GM21723 (cell line): ENCODE results near the gene UBE2H.

Experiments used
- ATAC-seq: cut with Tn5 transposase; IDR thresholded peaks from one replicate; pipeline ENCODE4 v1.9.1; 2021; ENCODE audit warnings: mild to moderate bottlenecking, moderate library complexity; ENCODE audit not compliant: unreplicated experiment

UBE2H gene

DNA sequence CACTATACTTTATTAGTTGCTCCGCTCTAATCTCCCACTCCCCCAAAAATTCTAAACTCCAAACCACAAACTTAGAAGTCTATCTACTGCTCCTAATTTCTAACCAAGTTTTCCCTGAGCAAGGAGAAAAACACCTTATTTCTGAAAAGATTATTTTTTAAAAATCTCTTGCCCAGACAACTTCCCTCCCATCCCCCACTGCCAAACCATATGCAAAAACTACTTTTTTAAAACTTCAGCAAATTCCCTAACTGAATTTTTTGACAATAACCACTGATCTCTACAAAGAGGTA, 1.9 kb downstream of the UBE2H start:
- no peak for ATAC-seq

DNA sequence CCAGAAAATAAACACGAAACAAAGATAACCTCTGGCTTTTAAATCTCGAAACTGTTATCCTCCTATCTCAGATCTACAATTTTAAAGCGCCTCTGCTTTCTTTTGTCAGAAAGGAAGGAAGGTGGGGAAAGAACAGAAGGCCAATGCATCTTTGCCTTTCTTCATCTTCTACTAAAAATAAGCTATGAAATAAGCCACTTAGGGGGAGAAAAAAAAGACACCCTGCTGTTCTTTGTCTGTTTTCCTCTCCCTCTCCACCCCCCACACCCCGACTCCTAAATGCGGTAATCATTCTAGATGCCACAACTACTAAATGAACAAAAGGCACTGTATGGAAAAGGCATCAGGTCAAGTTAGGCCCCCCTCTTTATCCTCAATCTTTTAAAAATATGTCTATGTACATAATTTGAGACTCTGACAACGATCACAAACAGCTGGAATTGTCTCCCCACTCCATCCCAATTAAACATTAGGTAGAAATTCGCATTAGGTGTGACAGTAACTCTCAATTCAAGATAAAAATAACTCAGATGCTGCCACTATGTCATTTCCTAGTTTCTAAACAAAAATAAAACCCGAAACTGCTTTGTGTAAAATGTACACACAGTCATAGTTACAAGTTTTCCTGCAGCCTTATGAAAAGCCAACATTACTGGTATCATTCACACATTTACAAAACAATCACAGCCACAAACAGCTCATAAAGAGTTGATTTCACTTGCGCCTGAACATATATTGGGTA, 2.4 kb downstream of the UBE2H start:
- ATAC-seq = peak; percentile 31

DNA sequence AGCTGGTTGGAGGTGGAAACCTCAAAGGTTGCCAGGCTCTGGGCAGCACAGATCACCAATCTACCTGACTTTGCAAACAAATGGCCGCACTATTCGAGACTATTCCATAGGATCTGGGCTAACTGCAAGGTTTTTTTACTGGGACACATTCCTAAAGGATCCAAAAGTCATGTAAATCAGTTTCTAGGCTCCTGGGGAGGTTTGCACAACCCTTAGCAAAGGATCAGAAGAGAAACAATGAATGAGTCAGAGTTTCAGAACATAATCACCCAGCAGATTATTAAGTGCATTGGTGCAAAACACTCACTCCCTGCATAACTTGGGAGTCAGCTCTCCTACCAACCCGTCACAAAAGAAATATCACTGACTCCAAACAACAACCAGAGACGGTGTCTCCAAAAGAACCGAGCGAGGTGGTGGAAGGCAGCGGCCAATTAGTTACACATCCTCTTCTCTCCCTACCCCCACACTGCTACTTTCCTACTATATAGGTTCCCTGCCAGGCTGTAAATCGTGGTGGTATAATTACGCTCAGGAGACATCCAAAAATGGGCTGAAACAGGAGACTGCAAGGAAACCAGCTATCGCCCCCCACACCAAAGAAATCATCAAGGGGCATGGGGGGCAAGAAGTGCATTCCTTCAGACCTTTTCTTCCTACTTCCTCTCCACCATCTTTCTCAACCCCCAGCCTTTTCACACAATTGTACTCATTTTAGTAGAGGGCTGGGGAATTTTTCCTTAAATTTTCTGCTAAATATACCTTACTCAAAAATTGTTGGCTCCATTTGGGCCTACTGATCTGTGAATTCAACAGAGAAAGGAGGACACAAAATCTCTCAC, 3.2 kb downstream of the UBE2H start:
- ATAC-seq = peak; percentile 29

DNA sequence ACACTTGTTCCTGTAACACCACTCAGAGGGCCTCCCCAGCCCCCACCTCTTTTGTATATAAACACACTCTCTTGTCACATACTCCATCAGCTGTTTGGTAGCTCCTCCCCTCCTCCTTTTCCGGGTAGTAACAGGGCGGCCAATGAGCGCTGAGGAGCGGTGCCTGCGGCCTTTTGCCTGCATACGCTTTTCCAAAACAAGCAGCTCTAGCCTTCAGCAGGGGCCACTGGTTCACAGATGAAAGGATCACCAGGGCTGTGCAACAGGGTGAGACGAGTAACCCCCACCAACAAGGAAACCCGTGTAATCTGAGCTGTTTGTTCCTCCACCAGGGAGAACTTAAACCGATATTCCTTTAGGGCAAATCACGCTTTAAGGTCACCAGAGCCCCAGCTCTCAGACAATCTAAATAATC, 3.9 kb downstream of the UBE2H start:
- peak; percentile 62 for ATAC-seq

GRCh38 chr7:129948338-129948737, 4.4 kb downstream of the UBE2H start:
- no peak for ATAC-seq

GRCh38 chr7:129947701-129948100, 5.1 kb downstream of the UBE2H start:
- no peak for ATAC-seq

- no peak for ATAC-seq
Measured at GRCh38 chr7:129947049-129947448, 5.7 kb downstream of the UBE2H start.

DNA sequence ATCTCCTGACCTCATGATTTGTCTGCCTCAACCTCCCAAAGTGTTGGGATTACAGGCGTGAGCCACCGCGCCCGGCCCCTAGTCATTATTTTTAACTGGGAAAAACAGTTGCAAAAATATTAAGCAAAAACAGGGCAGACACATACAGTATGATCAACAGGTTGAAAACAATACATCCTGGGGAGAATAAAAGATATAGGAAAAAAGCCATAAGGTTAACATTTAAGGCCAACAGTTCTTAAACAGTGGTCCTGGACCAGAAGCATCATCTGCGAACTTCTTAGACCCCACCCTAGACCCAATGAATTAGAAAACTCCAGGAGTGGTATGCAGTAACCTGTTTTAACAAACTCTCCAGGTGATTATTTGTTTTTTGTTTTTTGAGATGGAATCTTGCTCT, 6.5 kb downstream of the UBE2H start:
- ATAC-seq = no peak

DNA sequence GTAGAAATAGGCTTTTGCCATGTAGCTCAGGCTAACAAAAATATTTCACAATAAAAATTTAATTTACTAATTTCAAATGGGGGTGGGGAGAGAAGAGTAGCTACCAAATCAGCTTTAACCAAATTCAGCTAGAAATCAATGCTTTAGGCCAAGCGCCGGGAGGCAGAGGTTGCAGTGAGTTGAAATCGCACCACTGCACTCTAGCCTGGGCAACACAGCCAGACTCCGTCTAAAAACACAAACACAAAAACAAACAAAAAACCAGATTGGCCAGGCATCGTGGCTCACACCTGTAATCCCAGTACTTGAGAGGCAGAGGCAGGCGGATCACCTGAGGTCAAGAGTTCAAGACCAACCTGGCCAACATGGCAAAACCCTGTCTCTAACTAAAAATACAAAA, 9.4 kb downstream of the UBE2H start:
- no peak for ATAC-seq

DNA sequence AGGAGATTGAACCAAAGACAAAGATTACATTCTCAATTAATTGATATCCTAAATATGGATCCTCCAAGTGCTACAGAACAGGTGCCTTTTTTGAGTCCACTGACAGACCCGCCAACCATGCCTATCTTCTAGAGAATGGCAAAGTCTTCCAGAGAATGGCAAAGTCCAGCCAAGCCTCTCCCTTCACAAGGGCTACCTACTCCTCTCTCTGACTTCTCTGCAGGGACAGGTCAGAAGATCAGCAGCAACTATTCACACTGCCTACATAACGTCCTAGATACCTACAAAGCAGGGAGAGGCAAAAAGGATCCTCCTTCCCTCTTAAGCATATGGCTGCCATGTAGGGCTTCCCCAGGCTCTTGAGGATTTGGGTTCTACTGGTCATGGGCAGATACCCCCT, 12.4 kb downstream of the UBE2H start:
- ATAC-seq = no peak

DNA sequence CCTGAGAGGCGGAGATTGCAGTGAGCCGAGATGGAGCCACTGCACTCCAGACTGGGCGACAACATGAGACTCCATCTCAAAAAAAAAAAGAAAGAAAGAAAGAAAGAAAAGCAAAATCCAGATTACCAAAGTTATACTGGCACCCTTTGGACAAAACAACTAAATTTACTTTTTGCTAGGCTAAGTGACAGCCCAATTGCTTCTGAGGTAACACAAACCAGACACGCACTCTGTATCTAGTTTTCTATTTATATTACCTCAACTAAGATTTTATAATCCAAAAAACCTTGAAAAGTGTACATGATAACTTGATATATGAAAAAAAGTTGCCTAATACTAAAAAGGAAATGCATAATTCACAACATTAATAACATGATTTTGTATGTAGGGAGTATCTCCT, 12.9 kb downstream of the UBE2H start:
- ATAC-seq = no peak

DNA sequence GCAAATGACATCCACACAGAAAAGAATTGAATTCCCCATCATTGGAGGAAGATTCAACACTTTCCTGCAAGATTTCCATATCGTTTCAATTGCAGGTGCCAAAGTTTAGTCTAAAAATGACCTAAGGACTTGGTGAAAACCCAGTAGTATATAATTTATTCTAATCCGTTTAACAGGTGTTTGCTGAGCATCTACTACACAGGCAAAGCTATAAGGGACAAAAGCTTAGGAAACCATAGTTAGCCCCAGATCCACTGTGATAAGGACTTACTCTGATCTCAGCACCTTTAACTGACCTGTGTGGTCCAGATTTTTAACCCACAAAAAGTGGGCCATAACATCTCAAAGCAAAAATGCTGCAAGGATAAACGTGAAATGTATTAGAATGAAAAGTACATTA, 19.1 kb downstream of the UBE2H start:
- no peak for ATAC-seq

GRCh38 chr7:129926618-129927017, 26.1 kb downstream of the UBE2H start:
- no peak for ATAC-seq

DNA sequence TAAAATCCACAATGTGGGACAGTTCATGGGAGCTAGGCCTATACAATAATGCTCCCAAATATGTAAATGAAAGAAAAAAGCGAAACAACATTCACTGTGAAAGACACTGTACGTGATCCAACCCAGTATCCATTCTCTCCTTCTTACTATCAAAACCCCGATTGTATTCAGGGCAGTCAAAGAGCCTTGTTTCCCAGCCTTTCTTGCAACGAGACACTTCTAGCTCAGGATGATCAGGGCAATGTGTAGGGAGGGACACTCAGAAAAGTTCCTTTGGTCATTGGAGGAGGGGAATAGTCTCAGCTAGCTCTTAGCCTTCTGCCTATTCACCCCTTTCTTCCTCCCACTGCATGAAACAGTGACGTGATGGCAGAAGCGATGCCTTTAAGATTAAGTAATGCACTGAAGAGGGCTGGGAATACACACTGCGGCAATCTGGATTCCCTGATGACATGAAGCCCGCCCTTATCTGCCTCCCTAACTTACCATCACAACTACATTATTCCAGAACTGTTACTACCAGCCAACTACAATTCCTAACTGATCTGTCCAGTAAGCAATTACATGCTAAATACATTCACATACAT, 27.3 kb downstream of the UBE2H start:
- ATAC-seq = no peak

DNA sequence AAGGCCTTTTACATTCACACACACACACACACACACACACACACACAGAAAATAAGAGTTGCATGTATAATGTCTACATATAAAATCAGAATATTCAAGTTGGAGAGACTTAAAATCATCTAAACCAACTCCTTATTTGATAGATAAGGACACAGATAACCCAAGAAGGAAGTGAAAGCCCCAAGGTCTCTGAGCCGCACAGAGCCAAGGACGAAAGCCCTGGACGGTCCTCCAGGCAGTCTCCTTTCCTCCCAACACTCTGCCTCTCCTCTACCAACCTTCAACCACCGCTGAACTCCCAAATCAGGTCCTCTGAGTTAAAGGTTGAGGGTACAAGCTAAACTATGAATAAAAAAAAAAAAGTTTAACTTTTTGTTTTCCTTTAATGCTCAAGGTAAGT, 28.2 kb downstream of the UBE2H start:
- ATAC-seq = no peak

GRCh38 chr7:129923709-129924108, 29.1 kb downstream of the UBE2H start:
- peak; percentile 60 for ATAC-seq

DNA sequence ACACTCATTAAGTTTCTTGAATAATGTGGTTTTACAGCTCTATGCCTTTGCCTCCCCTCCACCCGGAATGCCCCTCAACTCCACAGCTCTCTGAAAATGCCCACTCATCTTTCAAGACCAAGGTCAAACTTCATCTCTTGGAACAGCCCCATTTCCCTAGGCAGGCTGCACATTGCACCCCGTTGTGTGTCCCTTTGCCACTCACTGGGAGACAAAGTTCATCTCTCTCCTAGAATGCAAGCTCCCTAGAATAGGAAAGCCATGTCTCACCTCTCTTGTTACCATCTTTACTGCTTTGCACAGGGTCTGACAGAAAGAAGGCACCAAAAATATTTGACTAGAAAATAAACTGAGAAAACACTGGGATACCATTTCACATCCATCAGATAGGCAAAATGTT, 33.3 kb downstream of the UBE2H start:
- ATAC-seq = no peak

- ATAC-seq = no peak
Measured at GRCh38 chr7:129918922-129919321, 33.8 kb downstream of the UBE2H start.

DNA sequence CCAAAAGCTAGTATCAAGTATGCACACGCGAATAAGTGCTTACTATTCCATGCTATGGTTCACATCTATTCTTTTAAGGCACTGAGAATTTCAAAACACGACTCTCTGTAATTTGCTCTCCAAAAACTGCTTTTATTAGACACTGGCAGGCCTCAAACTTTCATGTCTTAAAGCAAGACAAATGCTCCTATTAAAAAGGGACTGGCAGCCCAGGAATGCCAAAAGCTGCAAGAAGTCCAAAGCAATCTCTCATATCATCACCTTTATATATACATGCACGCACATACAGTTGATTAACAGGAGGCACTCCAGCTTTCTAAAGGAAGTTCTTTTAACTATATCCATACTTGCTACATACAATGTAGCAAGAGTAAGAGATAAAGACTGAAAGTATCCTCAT, 34.8 kb downstream of the UBE2H start:
- ATAC-seq = no peak

- ATAC-seq = no peak
Measured at GRCh38 chr7:129914536-129915272, 38.1 kb downstream of the UBE2H start.

DNA sequence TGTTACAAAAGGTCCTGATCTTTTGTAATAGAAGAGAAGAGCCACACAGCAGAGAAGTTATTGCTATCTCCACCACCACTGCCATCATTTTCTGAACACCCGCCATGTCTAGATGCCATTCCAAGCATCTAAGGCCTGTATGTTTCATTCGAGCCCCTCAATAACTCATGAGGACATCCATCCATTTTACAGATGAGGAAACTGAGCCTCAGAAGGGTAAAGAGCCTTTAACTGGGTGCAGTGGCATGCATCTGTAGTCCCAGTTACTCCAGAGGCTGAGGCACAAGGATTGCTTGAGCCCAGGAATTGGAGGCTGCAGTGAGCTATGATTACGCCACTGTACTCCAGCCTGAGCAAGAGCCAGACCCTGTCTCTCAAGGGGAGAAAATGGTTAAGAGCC, 39.3 kb downstream of the UBE2H start:
- no peak for ATAC-seq

GRCh38 chr7:129911790-129912189, 41.0 kb downstream of the UBE2H start:
- no peak for ATAC-seq
